ENCODE measurements around the gene MAPKAPK5.

Gene MAPKAPK5

GRCh38 chr12:111887926-111888745, 46.1 kb downstream of the MAPKAPK5 start:
- no peak for DNase-seq

GRCh38 chr12:111893287-111893686, 51.3 kb downstream of the MAPKAPK5 start:
- DNase-seq, result no peak

- DNase-seq, result no peak
Measured at GRCh38 chr12:111894556-111894955, 52.5 kb downstream of the MAPKAPK5 start.

GRCh38 chr12:111901182-111901581, 59.2 kb downstream of the MAPKAPK5 start:
- no peak for DNase-seq

- DNase-seq, result no peak
Measured at GRCh38 chr12:111904446-111904975, 62.5 kb downstream of the MAPKAPK5 start.

- DNase-seq, result no peak
Measured at GRCh38 chr12:111905502-111905901, 63.5 kb downstream of the MAPKAPK5 start.

GRCh38 chr12:111907740-111908139, 65.7 kb downstream of the MAPKAPK5 start:
- no peak for DNase-seq

- no peak for DNase-seq
Measured at GRCh38 chr12:111925171-111925570, 83.1 kb downstream of the MAPKAPK5 start.

- DNase-seq, result no peak
Measured at GRCh38 chr12:111926631-111927030, 84.6 kb downstream of the MAPKAPK5 start.

GRCh38 chr12:111927346-111927745, 85.3 kb downstream of the MAPKAPK5 start:
- DNase-seq, result no peak

- DNase-seq, result no peak
Measured at GRCh38 chr12:111932241-111932640, 90.2 kb downstream of the MAPKAPK5 start.

GRCh38 chr12:111936869-111937268, 94.8 kb downstream of the MAPKAPK5 start:
- DNase-seq, result no peak

- DNase-seq, result no peak
Measured at GRCh38 chr12:111937429-111937828, 95.4 kb downstream of the MAPKAPK5 start.

GRCh38 chr12:111942557-111942956, 100.5 kb downstream of the MAPKAPK5 start:
- DNase-seq, result no peak

- no peak for DNase-seq
Measured at GRCh38 chr12:111943929-111944328, 101.9 kb downstream of the MAPKAPK5 start.

GRCh38 chr12:111950961-111951676, 109.1 kb downstream of the MAPKAPK5 start:
- peak; percentile 47 for DNase-seq
